Choroid plexus epithelial cell (primary cell): Measurements from ENCODE around the gene ADCYAP1R1.

Experiments used
- DNase-seq: peaks from one replicate; pipeline ENCODE4 v3.0.0-alpha.2; 2010; ENCODE audit warnings: low read depth
- H3K4me3 ChIP-seq: 2 replicates; pipeline ENCODE4 v1.5.1; 2011; ENCODE audit warnings: low read depth, mild to moderate bottlenecking, control low read depth, low read length, moderate library complexity
- TF ChIP-seq, protein P1 (sequence below): conservative IDR thresholded peaks from 2 replicates; pipeline ENCODE4 v1.5.1; 2011; ENCODE audit warnings: low read depth, mild to moderate bottlenecking, control low read depth, inconsistent platforms, low read length, moderate library complexity

The ADCYAP1R1 gene

DNA sequence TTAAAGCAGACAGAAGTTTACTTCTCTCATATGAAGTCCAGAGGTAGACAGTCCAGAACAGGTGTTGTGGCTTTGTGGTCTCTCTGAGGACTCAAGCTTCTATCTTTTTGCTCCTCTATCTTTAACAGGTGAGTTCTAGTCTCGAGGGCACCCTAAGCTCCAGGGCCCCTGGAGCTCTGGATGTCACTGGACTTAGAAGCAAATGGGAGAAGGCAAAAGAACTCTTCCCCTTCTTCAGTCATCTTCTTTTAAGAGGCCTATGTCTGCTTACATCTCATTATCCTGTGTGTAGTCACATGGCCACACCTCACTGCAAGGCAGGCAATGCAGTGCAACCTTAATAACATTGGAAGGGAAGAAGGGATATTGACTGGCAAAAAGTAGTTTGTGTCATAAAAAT lies 61.6 kb downstream of the ADCYAP1R1 start:
- TF ChIP-seq, protein P1, sequence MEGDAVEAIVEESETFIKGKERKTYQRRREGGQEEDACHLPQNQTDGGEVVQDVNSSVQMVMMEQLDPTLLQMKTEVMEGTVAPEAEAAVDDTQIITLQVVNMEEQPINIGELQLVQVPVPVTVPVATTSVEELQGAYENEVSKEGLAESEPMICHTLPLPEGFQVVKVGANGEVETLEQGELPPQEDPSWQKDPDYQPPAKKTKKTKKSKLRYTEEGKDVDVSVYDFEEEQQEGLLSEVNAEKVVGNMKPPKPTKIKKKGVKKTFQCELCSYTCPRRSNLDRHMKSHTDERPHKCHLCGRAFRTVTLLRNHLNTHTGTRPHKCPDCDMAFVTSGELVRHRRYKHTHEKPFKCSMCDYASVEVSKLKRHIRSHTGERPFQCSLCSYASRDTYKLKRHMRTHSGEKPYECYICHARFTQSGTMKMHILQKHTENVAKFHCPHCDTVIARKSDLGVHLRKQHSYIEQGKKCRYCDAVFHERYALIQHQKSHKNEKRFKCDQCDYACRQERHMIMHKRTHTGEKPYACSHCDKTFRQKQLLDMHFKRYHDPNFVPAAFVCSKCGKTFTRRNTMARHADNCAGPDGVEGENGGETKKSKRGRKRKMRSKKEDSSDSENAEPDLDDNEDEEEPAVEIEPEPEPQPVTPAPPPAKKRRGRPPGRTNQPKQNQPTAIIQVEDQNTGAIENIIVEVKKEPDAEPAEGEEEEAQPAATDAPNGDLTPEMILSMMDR: no peak
- H3K4me3 ChIP-seq: no peak overlapping the region
- DNase-seq: no peak

GRCh38 chr7:31114593-31115343 lies 62.7 kb downstream of the ADCYAP1R1 start:
- TF ChIP-seq, protein P1: peak; percentile 11

DNA sequence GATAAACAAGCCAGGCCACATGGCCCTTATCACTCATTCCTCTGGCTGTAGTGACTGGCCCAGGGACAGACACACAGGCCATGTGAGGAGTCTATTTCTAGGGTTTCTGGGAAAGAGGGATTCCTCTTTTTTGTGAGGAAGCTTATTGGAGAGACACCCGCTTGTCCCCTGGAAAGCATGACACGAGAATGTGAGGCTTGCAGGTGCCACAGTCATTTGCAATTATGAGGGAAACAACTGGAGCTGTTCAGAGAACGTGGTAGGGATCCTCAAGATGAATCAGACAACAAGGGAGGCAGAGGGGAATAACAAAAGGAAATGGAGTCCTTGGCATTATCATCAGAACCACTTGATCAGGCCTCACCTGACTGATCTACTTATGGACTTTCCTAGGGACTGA lies 64.5 kb downstream of the ADCYAP1R1 start:
- no peak overlapping the region for H3K4me3 ChIP-seq
- TF ChIP-seq, protein P1: no peak
- no peak for DNase-seq

More at GRCh38 chr7:31114593-31115343, 62.7 kb downstream of the ADCYAP1R1 start:
- no peak overlapping the region for H3K4me3 ChIP-seq
- peak; percentile 72 for DNase-seq

GRCh38 chr7:31119249-31119648 lies 67.1 kb downstream of the ADCYAP1R1 start:
- DNase-seq: no peak
- TF ChIP-seq, protein P1: no peak
- H3K4me3 ChIP-seq: no peak overlapping the region

DNA sequence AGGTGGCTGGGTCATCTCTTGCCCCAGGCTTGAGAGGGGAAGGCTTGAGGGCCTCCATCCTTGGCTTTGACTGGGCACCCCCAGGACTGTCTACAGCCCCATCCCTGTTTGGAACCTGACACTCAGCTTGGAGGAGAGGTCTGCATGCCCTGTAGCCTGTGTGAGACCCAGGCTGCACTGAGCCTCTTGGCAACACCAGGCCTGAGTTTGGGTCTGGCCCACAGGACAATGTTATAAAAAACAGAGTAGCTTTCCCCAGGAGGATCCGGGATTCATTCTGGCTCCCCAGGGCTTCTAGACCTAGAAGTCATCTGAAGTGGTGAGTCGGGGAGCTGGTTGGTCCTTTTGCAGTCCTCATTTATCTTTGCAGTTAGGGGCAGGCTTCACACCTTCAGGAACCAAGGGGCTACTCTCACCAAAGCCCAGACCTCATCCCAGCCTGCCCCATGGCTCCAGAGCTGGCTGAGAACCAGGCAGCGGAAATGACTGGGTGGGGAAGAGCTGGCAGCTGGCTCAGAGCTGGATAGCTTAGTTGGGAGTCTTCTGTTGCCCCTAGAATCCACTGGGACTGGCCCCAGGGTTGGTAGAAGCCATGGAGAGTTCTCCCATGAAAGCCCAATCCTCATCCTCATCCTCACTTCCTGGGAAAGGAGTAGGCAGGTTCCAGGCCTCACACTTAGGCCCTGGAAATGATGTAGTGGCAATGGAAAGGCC lies 68.8 kb downstream of the ADCYAP1R1 start:
- TF ChIP-seq, protein P1: no peak
- no peak for DNase-seq
- no peak overlapping the region for H3K4me3 ChIP-seq

DNA sequence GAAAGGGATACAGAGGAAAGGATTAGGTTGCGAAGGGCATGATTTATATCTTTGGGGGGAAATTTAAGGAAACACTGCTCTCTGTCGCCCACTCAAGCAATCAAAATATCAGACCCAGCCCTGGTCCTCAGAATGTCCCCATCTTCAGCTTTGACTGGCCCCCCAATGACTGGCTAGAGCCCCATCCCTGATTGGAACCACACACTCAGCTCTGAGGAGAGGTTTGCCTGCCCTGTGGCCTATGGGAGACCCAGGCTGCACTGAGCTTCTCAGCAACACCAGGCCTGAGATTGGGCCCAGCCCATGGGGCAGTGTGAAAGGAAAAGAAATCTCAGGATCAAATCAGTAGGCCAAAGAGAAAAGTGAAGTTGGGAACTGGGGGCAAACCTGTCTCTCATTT lies 69.5 kb downstream of the ADCYAP1R1 start:
- no peak overlapping the region for H3K4me3 ChIP-seq
- DNase-seq: no peak
- TF ChIP-seq, protein P1: no peak
